ENCODE data around the gene TBC1D14.

DNA sequence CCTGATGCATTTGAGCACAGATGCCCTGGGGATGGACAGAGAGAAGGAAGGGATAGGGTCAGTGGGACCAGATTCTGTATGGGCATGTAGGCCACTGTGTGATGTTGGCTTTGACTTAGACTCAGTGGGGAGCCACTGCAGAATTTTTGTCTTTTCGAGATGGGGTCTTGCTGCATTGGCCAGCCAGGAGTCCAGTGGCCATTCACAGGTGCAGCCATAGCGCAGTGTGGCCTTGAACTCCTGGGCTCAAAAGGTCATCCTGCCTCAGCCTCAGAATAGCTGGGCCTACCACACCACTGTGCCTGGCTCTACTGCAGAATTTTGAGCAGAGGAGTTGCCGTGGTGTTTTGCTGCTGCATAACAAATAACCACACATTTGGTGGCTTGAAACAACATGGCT lies 22.8 kb downstream of the TBC1D14 start:
- TF ChIP-seq POLR2A (IDR thresholded peaks at IDR 0.05; ENCODE audit: low read length) (no peak), GATA1 (IDR thresholded peaks at IDR 0.05; ENCODE audit: low read depth, low read length) (no peak)

All from erythroblast (primary cell).